NB4 (cell line): ENCODE measurements around the gene RAPGEF6.

Experiments
- CTCF ChIP-seq: IDR thresholded peaks from one replicate; pipeline ENCODE4 v1.5.1; 2012; ENCODE audit warnings: low read depth, low read length
- MYC ChIP-seq: IDR thresholded peaks from 2 replicates; pipeline ENCODE4 v1.6.1; 2011; ENCODE audit warnings: low read depth, low read length
- POLR2A ChIP-seq: IDR thresholded peaks from 2 replicates; pipeline ENCODE4 v1.6.1; 2011; ENCODE audit warnings: mild to moderate bottlenecking; ENCODE audit not compliant: insufficient read length; ENCODE audit errors: extremely low read depth

- no peak for TF ChIP-seq CTCF
- TF ChIP-seq POLR2A: no peak
- TF ChIP-seq MYC: no peak
Measured at GRCh38 chr5:131496400-131496713, 138.7 kb downstream of the RAPGEF6 start.
